A549 (cell line): ENCODE results near the gene PDK2. TPM values are rescaled to one million over a fixed set of nuclear protein-coding genes. Genes with fewer than 3 reads are reported as not detected.

ENCODE experiments used
- ATAC-seq, 2 experiments: fragments of 200-7000 bp in 1 of 2; fragments of >200 bp in 1 of 2; cut with Nextera tagmentation in 1 of 2; cut with Tn5 transposase in 1 of 2; 3 replicates each; pipeline versions ENCODE4 v1.8.0 to v1.9.1; 2018 to 2020; ENCODE audit warnings: mild to moderate bottlenecking in 1 of 2, moderate library complexity in 1 of 2
- CTCF ChIA-PET: fragments of 300-600 bp; sonication (Branson Sonifier 250); formaldehyde crosslinking; extraction: SDS; loops from one replicate; lab custom pipeline; 2021; ENCODE audit warnings: antibody characterized with exemption, inconsistent platforms; lab: Yijun Ruan, JAX
- POLR2A ChIA-PET: fragments of 350-600 bp; formaldehyde crosslinking; extraction: SDS; loops from one replicate; lab custom pipeline; 2021; ENCODE audit warnings: antibody characterized with exemption, inconsistent platforms; lab: Yijun Ruan, JAX
- DNase-seq, 2 experiments: peaks; one replicate each; pipeline versions ENCODE4 v3.0.0 to v3.0.0-alpha.2; 2011 to 2016; ENCODE audit warnings: low read depth in 1 of 2, low spot score in 1 of 2
- FAIRE-seq: peaks from 2 replicates; lab custom pipeline; 2011; peaks lifted over from hg19 to GRCh38; lab: Jason Lieb, UNC
- H3K27ac ChIP-seq, 2 experiments: fragments of >200 bp; sonication (Bioruptor Twin); formaldehyde crosslinking; 3 replicates each; pipeline ENCODE4 v1.5.1; 2016 to 2017
- H3K4me1 ChIP-seq: fragments of >200 bp; sonication (Bioruptor Twin); formaldehyde crosslinking; 3 replicates; pipeline ENCODE4 v1.6.1; 2016
- H3K4me2 ChIP-seq: fragments of >200 bp; sonication (Bioruptor Twin); formaldehyde crosslinking; 3 replicates; pipeline ENCODE4 v1.6.1; 2016
- H3K4me3 ChIP-seq: fragments of >200 bp; sonication (Bioruptor Twin); formaldehyde crosslinking; 3 replicates; pipeline ENCODE4 v1.5.1; 2016
- H3K9me3 ChIP-seq: fragments of >200 bp; sonication (Bioruptor Twin); formaldehyde crosslinking; 3 replicates; pipeline ENCODE4 v1.6.1; 2016
- CBX2 ChIP-seq: fragments of 200-600 bp; sonication (generic); IDR thresholded peaks from 2 replicates; pipeline ENCODE4 v1.6.1; 2016; ENCODE audit warnings: low read depth, mild to moderate bottlenecking, borderline replicate concordance
- CBX8 ChIP-seq: fragments of 200-600 bp; sonication (generic); IDR thresholded peaks from 2 replicates; pipeline ENCODE4 v1.6.1; 2016
- CEBPB ChIP-seq, 2 experiments: fragments of >200 bp in 1 of 2; sonication (Bioruptor Twin) in 1 of 2; formaldehyde crosslinking in 1 of 2; IDR thresholded peaks; 2 replicates each; pipeline ENCODE4 v1.6.1; 2012 to 2016
- CHD2 ChIP-seq: fragments of 150-350 bp; IDR thresholded peaks from 2 replicates; pipeline ENCODE4 v1.6.1; 2014; ENCODE audit warnings: low read length; ENCODE audit not compliant: partially characterized antibody
- CHD4 ChIP-seq: fragments of 200-600 bp; sonication (generic); IDR thresholded peaks from 2 replicates; pipeline ENCODE4 v1.6.1; 2016; ENCODE audit warnings: antibody characterized with exemption, mild to moderate bottlenecking, borderline replicate concordance
- EHF ChIP-seq: fragments of 250-450 bp; sonication (Bioruptor Pico); IDR thresholded peaks from 2 replicates; pipeline ENCODE4 v1.5.0; 2020; ENCODE audit warnings: mild to moderate bottlenecking
- EHMT2 ChIP-seq: fragments of 200-600 bp; sonication (generic); IDR thresholded peaks from 2 replicates; pipeline ENCODE4 v1.6.1; 2016; ENCODE audit warnings: antibody characterized with exemption, low read depth, mild to moderate bottlenecking, moderate library complexity
- EP300 ChIP-seq, 2 experiments: fragments of >200 bp; sonication (Bioruptor Twin); formaldehyde crosslinking; IDR thresholded peaks; 2 replicates in 1 of 2; 3 replicates in 1 of 2; pipeline ENCODE4 v1.6.1; 2016 to 2017
- ESRRA ChIP-seq: fragments of 150-350 bp; IDR thresholded peaks from 2 replicates; pipeline ENCODE4 v1.6.1; 2014; ENCODE audit warnings: mild to moderate bottlenecking, low read length, borderline replicate concordance
- FOSB ChIP-seq: fragments of 250-450 bp; sonication (Bioruptor Pico); IDR thresholded peaks from 2 replicates; pipeline ENCODE4 v1.5.0; 2020; ENCODE audit warnings: mild to moderate bottlenecking, moderate library complexity
- FOXS1 ChIP-seq: fragments of 250-450 bp; sonication (Bioruptor Pico); IDR thresholded peaks from 2 replicates; pipeline ENCODE4 v1.5.0; 2020; ENCODE audit warnings: mild to moderate bottlenecking, moderate library complexity
- GATA3 ChIP-seq: IDR thresholded peaks from 2 replicates; pipeline ENCODE4 v1.6.1; 2012; ENCODE audit warnings: borderline replicate concordance
- HEYL ChIP-seq: fragments of 250-450 bp; sonication (Bioruptor Pico); IDR thresholded peaks from 2 replicates; pipeline ENCODE4 v1.8.0; 2021; ENCODE audit warnings: mild to moderate bottlenecking, moderate library complexity
- HOXA7 ChIP-seq: fragments of 250-450 bp; sonication (Bioruptor Pico); IDR thresholded peaks from 2 replicates; pipeline ENCODE4 v1.5.0; 2020; ENCODE audit warnings: mild to moderate bottlenecking, moderate library complexity
- HOXB5 ChIP-seq: fragments of 250-450 bp; sonication (Bioruptor Pico); IDR thresholded peaks from 2 replicates; pipeline ENCODE4 v1.5.0; 2020; ENCODE audit warnings: mild to moderate bottlenecking, moderate library complexity
- JUNB ChIP-seq: fragments of >200 bp; sonication (Bioruptor Twin); formaldehyde crosslinking; IDR thresholded peaks from 2 replicates; pipeline ENCODE4 v1.6.1; 2016
- KDM1A ChIP-seq: fragments of 200-600 bp; sonication (generic); IDR thresholded peaks from 2 replicates; pipeline ENCODE4 v1.6.1; 2016; ENCODE audit warnings: low read depth, mild to moderate bottlenecking
- KDM5A ChIP-seq: fragments of 200-600 bp; sonication (generic); IDR thresholded peaks from 2 replicates; pipeline ENCODE4 v1.6.1; 2016; ENCODE audit warnings: antibody characterized with exemption, mild to moderate bottlenecking
- MAX ChIP-seq: IDR thresholded peaks from 2 replicates; pipeline ENCODE4 v1.6.1; 2012
- MYC ChIP-seq: IDR thresholded peaks from 2 replicates; pipeline ENCODE4 v1.6.1; 2012; ENCODE audit warnings: mild to moderate bottlenecking, inconsistent platforms, low read length, improper control_type of control experiment, borderline replicate concordance
- PHF8 ChIP-seq: fragments of 200-600 bp; sonication (generic); IDR thresholded peaks from 2 replicates; pipeline ENCODE4 v1.6.1; 2016; ENCODE audit warnings: low read depth, mild to moderate bottlenecking, antibody characterized with exemption, moderate library complexity, borderline replicate concordance
- POLR2A ChIP-seq: IDR thresholded peaks from 2 replicates; pipeline ENCODE4 v1.6.1; 2012; ENCODE audit warnings: mild to moderate bottlenecking, low read length
- POLR2AphosphoS2 ChIP-seq: conservative IDR thresholded peaks from 2 replicates; pipeline ENCODE4 v1.6.1; 2012; ENCODE audit warnings: low read length, improper control_type of control experiment, inconsistent platforms
- RARB ChIP-seq: fragments of 250-450 bp; sonication (Bioruptor Pico); IDR thresholded peaks from 2 replicates; pipeline ENCODE4 v1.8.0; 2021; ENCODE audit warnings: mild to moderate bottlenecking, moderate library complexity
- RCOR1 ChIP-seq: fragments of 150-350 bp; IDR thresholded peaks from 2 replicates; pipeline ENCODE4 v1.6.1; 2014; ENCODE audit warnings: antibody characterized with exemption, low read length, low read depth
- RNF2 ChIP-seq: fragments of 200-600 bp; sonication (generic); IDR thresholded peaks from 2 replicates; pipeline ENCODE4 v1.6.1; 2016; ENCODE audit warnings: low read depth, mild to moderate bottlenecking, antibody characterized with exemption, moderate library complexity, borderline replicate concordance
- TFCP2L1 ChIP-seq: fragments of 250-450 bp; sonication (Bioruptor Pico); IDR thresholded peaks from 2 replicates; pipeline ENCODE4 v1.5.0; 2021; ENCODE audit warnings: mild to moderate bottlenecking
- USF2 ChIP-seq: fragments of 450-650 bp; IDR thresholded peaks from 2 replicates; pipeline ENCODE4 v1.6.1; 2014; ENCODE audit warnings: antibody characterized with exemption
- ZC3H11A ChIP-seq: fragments of 450-650 bp; IDR thresholded peaks from 2 replicates; pipeline ENCODE4 v1.6.1; 2014; ENCODE audit warnings: antibody characterized with exemption, mild to moderate bottlenecking
- ZFP36 ChIP-seq: fragments of 450-650 bp; IDR thresholded peaks from 2 replicates; pipeline ENCODE4 v1.6.1; 2014; ENCODE audit warnings: borderline replicate concordance; ENCODE audit not compliant: partially characterized antibody
- ZSCAN20 ChIP-seq: fragments of 250-450 bp; sonication (Bioruptor Pico); IDR thresholded peaks from 2 replicates; pipeline ENCODE4 v1.8.0; 2022; ENCODE audit warnings: mild to moderate bottlenecking, moderate library complexity
- WGBS: methylation state at CpG from one replicate; pipeline ENCODE4 v1.1.6; 2017; ENCODE audit errors: missing lambda C conversion rate; 5-methylcytosine and 5-hydroxymethylcytosine counted together
- polyA plus RNA-seq, 4 experiments: library from polyadenylated mRNA; depleted of rRNA in 3 of 4; stranded (reverse); fragments of >200 nt; fragmentation: RNase III in 1 of 4; extraction: RNeasy Plus Mini Kit Qiagen cat#74134 plus additional on column Dnase treatment in 1 of 4; gene quantifications; 2 replicates in 3 of 4; 3 replicates in 1 of 4; pipeline ENCODE4 v1.2.3, GENCODE V29; 2011 to 2017
- TF ChIP-seq, protein P1 (sequence below): fragments of >200 bp; sonication (Bioruptor Twin); formaldehyde crosslinking; IDR thresholded peaks from 3 replicates; pipeline ENCODE4 v1.5.1; 2016
- TF ChIP-seq, protein P2 (sequence below): fragments of 250-450 bp; sonication (Bioruptor Pico); IDR thresholded peaks from 2 replicates; pipeline ENCODE4 v1.5.0; 2021; ENCODE audit warnings: mild to moderate bottlenecking, moderate library complexity, borderline replicate concordance
- TF ChIP-seq, protein P3 (sequence below): IDR thresholded peaks from 2 replicates; pipeline ENCODE4 v1.6.1; 2012
- TF ChIP-seq, protein P4 (sequence below): fragments of 150-350 bp; IDR thresholded peaks from 2 replicates; pipeline ENCODE4 v1.6.1; 2014; ENCODE audit warnings: low read depth, mild to moderate bottlenecking, low read length

PDK2 gene
- polyA plus RNA-seq, 2 of the 4 experiments (the other 2 are of a cell fraction) = 14.1 to 28.5 TPM

GRCh38 chr17:50161023-50161910, 66.1 kb downstream of the PDK2 start:
- POLR2A ChIA-PET = interaction anchor here (0.7 to 1.8 kb wide), 4 partner anchors 9 to 44 kb away, joined by 3 to 21 read pairs (median 4); no protein-coding TSS in a partner anchor
- no peaks in the 10 kb centered on the region for H3K9me3 ChIP-seq
- DNase-seq = peak; percentile 92 to 100
- 1% methylated on average over 44 of the region's 53 CpGs for WGBS
- H3K27ac ChIP-seq = peak overlapping the region; percentile 80 to 86
- CTCF ChIA-PET = interaction anchor here (0.6 to 2.8 kb wide), 60 partner anchors 9 to 623 kb away, joined by 3 to 163 read pairs (median 4); partner anchors contain the start of genes COL1A1, PPP1R9B and SAMD14
- peak; percentile 88 to 96 for ATAC-seq
- peak overlapping the region; percentile 98 for H3K4me2 ChIP-seq
- H3K4me3 ChIP-seq = peak overlapping the region; percentile 74
- peaks cover 9% of the 10 kb centered on the region; the same call in 2 of the 3 replicates for H3K4me1 ChIP-seq
- peak; percentile 96 for FAIRE-seq
- no peak for TF ChIP-seq CHD2
- no peak for TF ChIP-seq HEYL (CRISPR knock-in tag)
- TF ChIP-seq EHMT2 = no peak
- TF ChIP-seq GATA3 = peak; percentile 37; the same call in 1 of the 2 replicates
- 0 out of 2 replicates have a peak, but pooled peaks have one; percentile 30 for TF ChIP-seq TFCP2L1
- TF ChIP-seq HOXA7 = no peak
- TF ChIP-seq, protein P1, sequence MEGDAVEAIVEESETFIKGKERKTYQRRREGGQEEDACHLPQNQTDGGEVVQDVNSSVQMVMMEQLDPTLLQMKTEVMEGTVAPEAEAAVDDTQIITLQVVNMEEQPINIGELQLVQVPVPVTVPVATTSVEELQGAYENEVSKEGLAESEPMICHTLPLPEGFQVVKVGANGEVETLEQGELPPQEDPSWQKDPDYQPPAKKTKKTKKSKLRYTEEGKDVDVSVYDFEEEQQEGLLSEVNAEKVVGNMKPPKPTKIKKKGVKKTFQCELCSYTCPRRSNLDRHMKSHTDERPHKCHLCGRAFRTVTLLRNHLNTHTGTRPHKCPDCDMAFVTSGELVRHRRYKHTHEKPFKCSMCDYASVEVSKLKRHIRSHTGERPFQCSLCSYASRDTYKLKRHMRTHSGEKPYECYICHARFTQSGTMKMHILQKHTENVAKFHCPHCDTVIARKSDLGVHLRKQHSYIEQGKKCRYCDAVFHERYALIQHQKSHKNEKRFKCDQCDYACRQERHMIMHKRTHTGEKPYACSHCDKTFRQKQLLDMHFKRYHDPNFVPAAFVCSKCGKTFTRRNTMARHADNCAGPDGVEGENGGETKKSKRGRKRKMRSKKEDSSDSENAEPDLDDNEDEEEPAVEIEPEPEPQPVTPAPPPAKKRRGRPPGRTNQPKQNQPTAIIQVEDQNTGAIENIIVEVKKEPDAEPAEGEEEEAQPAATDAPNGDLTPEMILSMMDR = peak; percentile 98
- TF ChIP-seq ZFP36 = no peak
- no peak for TF ChIP-seq POLR2AphosphoS2
- TF ChIP-seq, protein P2, sequence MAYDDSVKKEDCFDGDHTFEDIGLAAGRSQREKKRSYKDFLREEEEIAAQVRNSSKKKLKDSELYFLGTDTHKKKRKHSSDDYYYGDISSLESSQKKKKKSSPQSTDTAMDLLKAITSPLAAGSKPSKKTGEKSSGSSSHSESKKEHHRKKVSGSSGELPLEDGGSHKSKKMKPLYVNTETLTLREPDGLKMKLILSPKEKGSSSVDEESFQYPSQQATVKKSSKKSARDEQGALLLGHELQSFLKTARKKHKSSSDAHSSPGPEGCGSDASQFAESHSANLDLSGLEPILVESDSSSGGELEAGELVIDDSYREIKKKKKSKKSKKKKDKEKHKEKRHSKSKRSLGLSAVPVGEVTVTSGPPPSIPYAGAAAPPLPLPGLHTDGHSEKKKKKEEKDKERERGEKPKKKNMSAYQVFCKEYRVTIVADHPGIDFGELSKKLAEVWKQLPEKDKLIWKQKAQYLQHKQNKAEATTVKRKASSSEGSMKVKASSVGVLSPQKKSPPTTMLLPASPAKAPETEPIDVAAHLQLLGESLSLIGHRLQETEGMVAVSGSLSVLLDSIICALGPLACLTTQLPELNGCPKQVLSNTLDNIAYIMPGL = no peak
- no peak for TF ChIP-seq RNF2
- TF ChIP-seq, protein P3, sequence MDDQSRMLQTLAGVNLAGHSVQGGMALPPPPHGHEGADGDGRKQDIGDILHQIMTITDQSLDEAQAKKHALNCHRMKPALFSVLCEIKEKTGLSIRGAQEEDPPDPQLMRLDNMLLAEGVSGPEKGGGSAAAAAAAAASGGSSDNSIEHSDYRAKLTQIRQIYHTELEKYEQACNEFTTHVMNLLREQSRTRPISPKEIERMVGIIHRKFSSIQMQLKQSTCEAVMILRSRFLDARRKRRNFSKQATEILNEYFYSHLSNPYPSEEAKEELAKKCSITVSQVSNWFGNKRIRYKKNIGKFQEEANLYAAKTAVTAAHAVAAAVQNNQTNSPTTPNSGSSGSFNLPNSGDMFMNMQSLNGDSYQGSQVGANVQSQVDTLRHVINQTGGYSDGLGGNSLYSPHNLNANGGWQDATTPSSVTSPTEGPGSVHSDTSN = no peak
- TF ChIP-seq RCOR1 = no peak
- TF ChIP-seq ZSCAN20 (CRISPR knock-in tag) = no peak
- no peak for TF ChIP-seq CBX2
- TF ChIP-seq USF2 = no peak
- TF ChIP-seq HOXB5 (CRISPR knock-in tag) = 0 out of 2 replicates have a peak, but pooled peaks have one; percentile 41
- peak; percentile 91 for TF ChIP-seq MAX
- no peak for TF ChIP-seq KDM1A
- TF ChIP-seq ESRRA = no peak
- TF ChIP-seq ZC3H11A = no peak
- TF ChIP-seq MYC = no peak
- no peak for TF ChIP-seq JUNB
- TF ChIP-seq EHF (CRISPR knock-in tag) = no peak
- no peak for TF ChIP-seq EP300 (IDR thresholded peaks at IDR 0.05)
- no peak for TF ChIP-seq RARB (CRISPR knock-in tag)
- TF ChIP-seq, protein P4, sequence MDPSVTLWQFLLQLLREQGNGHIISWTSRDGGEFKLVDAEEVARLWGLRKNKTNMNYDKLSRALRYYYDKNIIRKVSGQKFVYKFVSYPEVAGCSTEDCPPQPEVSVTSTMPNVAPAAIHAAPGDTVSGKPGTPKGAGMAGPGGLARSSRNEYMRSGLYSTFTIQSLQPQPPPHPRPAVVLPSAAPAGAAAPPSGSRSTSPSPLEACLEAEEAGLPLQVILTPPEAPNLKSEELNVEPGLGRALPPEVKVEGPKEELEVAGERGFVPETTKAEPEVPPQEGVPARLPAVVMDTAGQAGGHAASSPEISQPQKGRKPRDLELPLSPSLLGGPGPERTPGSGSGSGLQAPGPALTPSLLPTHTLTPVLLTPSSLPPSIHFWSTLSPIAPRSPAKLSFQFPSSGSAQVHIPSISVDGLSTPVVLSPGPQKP = no peak
- TF ChIP-seq POLR2A = peak; percentile 92
- no peak for TF ChIP-seq FOSB (CRISPR knock-in tag)
- TF ChIP-seq CBX8 = no peak
- no peak for TF ChIP-seq CHD4
- TF ChIP-seq KDM5A = no peak
- no peak for TF ChIP-seq CEBPB (IDR thresholded peaks at IDR 0.05)
- TF ChIP-seq PHF8 = peak; percentile 64; the same call in 1 of the 2 replicates
- TF ChIP-seq FOXS1 (CRISPR knock-in tag) = no peak
